ENCODE data around the gene CHTOP. TPM values are rescaled to one million over a fixed set of nuclear protein-coding genes. Genes with fewer than 3 reads are reported as not detected.

The CHTOP gene
- polyA plus RNA-seq, 1 of the 3 experiments (the other 2 are of a cell fraction): 84.9 TPM

- Histone ChIP-seq H3K27ac (ENCODE audit: low read depth in 2 of 2, low read length in 1 of 2) (no peak overlapping the region; a peak in 1 of 4 replicates), H3K27me3 (ENCODE audit: insufficient read depth) (no peaks in the 10 kb centered on the region), H3K9me3 (no peaks in the 10 kb centered on the region), H3K79me2 (ENCODE audit: insufficient read depth) (peaks cover 34% of the 10 kb centered on the region), H3K9ac (no peak overlapping the region), H3F3A (replicated peaks; ENCODE audit: insufficient read depth) (peaks cover 62% of the 10 kb centered on the region), H3K9me2 (no peaks in the 10 kb centered on the region), H3K4me2 (no peak overlapping the region), H3K36me3 (replicated peaks in 1 of 2; ENCODE audit: control insufficient read depth in 1 of 2, insufficient read depth in 2 of 2, low read length in 1 of 2) (peaks cover 58 to 66% of the 10 kb centered on the region in 2 experiments), H2AFZ (ENCODE audit: low read depth) (no peak overlapping the region), H4K20me1 (ENCODE audit: insufficient read depth) (no peaks in the 10 kb centered on the region), H3K4me1 (ENCODE audit: control insufficient read depth in 1 of 2, insufficient read depth in 2 of 2, low read depth in 1 of 2, low read length in 1 of 2) (peaks cover 0 to 5% of the 10 kb centered on the region in 2 experiments; a peak in 1 of 4 replicates), H3K4me3 (ENCODE audit: low read depth in 2 of 2, low read length in 1 of 2) (no peak overlapping the region)
- ChIA-PET CTCF (interaction anchor here (1.1 to 1.9 kb wide), 2 partner anchors 9 to 14 kb away, joined by 4 to 6 read pairs; partner anchors contain the start of gene ILF2), POLR2A (no interaction called here)
- no peak for DNase-seq
- WGBS (ENCODE audit: low lambda C conversion rate): 71% methylated on average over 2 of the region's 2 CpGs
- TF ChIP-seq RXRA (IDR thresholded peaks at IDR 0.05; ENCODE audit: borderline replicate concordance, low read depth) (no peak), JUND (IDR thresholded peaks at IDR 0.05) (no peak), RAD21 (IDR thresholded peaks at IDR 0.05; ENCODE audit: low read length) (no peak), GATA2 (CRISPR knock-in tag; IDR thresholded peaks at IDR 0.05) (no peak), MXI1 (IDR thresholded peaks at IDR 0.05; ENCODE audit: low read depth, low read length) (no peak), CTCF (IDR thresholded peaks at IDR 0.05) (no peak), ZBTB33 (IDR thresholded peaks at IDR 0.05; ENCODE audit: borderline replicate concordance, low read depth) (no peak), YY1 (IDR thresholded peaks at IDR 0.05; ENCODE audit: low read depth) (no peak), RCOR1 (IDR thresholded peaks at IDR 0.05; ENCODE audit: low read length) (no peak), IRF3 (IDR thresholded peaks at IDR 0.05; ENCODE audit: low read depth, low read length) (no peak), EP300 (IDR thresholded peaks at IDR 0.05; ENCODE audit: borderline replicate concordance in 1 of 2, low read depth in 1 of 2, low read length in 1 of 2) (no peak), USF2 (IDR thresholded peaks at IDR 0.05; ENCODE audit: borderline replicate concordance, low read depth, low read length) (no peak), USF1 (IDR thresholded peaks at IDR 0.05; ENCODE audit: borderline replicate concordance, low read depth) (no peak), EZH2phosphoT487 (IDR thresholded peaks at IDR 0.05; ENCODE audit: borderline replicate concordance, low read depth) (no peak), MEF2A (IDR thresholded peaks at IDR 0.05; ENCODE audit: borderline replicate concordance, low read depth) (no peak), NFIC (IDR thresholded peaks at IDR 0.05; ENCODE audit: borderline replicate concordance) (no peak), TEAD4 (IDR thresholded peaks at IDR 0.05; ENCODE audit: borderline replicate concordance, insufficient read depth) (no peak), SIN3A (IDR thresholded peaks at IDR 0.05; ENCODE audit: borderline replicate concordance, low read depth, low read length) (no peak), FOXM1 (IDR thresholded peaks at IDR 0.05; ENCODE audit: low read depth) (no peak), FOSL2 (IDR thresholded peaks at IDR 0.05; ENCODE audit: borderline replicate concordance, low read depth) (no peak)
Observed at GRCh38 chr1:153662269-153662668, 28.4 kb downstream of the CHTOP start.
